ENCODE results near the gene CANT1. TPM values are rescaled to one million over a fixed set of nuclear protein-coding genes. Genes with fewer than 3 reads are reported as not detected.

The CANT1 gene
- total RNA-seq, 2 donors from 2014 or later: 20.9 to 40.1 TPM

DNA sequence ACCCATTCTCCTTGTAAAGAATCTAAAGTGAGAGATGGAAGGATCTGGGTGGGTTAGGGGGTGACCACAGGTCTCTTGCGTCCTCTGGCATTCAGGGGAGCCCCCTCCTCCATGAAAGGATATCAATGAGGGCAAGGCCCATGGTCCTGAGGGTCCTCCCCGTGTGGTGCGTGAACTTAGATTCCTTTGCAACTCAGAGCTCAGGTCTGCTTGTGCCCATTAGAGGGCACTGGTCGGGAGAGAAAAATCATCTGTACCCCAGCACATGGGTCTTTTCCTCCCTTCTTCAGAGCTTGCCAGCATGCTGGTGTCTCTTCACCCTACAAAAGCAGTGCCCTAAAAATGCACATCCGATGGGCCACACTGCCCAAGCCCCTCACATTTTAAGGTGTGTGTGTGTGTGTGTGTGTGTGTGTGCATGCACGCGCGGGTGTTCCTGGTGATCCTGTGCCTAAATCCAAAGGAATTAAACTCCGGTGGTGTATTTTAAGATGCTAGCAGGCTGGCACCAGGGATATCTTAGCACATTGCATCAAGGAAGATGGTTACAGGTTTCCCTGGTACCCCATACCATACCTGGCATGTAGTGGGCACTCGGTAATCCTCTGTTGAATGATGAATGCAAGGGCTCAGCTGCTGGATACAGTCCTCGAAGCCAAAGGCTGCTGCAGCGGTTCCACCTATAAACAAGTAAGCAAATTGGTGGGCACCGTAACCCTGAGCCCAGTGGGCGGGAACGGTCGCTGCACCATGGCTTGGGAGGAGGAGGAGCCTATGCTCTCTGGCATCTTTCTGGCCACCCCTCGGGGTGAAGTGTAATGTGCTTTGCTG is 19.1 kb upstream of the CANT1 start:
- Histone ChIP-seq H3K36me3 (no peaks in the 10 kb centered on the region), H3K27me3 (no peaks in the 10 kb centered on the region), H3K4me1 (peaks cover 0 to 72% of the 10 kb centered on the region in 2 donors), H3K4me3 (no peak overlapping the region), H3K9me3 (no peaks in the 10 kb centered on the region), H3K27ac (peak overlapping the region; percentile 93)
- peak; percentile 56 for DNase-seq (ENCODE audit: low spot score)
- TF ChIP-seq, protein P1, sequence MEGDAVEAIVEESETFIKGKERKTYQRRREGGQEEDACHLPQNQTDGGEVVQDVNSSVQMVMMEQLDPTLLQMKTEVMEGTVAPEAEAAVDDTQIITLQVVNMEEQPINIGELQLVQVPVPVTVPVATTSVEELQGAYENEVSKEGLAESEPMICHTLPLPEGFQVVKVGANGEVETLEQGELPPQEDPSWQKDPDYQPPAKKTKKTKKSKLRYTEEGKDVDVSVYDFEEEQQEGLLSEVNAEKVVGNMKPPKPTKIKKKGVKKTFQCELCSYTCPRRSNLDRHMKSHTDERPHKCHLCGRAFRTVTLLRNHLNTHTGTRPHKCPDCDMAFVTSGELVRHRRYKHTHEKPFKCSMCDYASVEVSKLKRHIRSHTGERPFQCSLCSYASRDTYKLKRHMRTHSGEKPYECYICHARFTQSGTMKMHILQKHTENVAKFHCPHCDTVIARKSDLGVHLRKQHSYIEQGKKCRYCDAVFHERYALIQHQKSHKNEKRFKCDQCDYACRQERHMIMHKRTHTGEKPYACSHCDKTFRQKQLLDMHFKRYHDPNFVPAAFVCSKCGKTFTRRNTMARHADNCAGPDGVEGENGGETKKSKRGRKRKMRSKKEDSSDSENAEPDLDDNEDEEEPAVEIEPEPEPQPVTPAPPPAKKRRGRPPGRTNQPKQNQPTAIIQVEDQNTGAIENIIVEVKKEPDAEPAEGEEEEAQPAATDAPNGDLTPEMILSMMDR (IDR thresholded peaks at IDR 0.05): peak in 1 of 2 donors; percentile 23

DNA sequence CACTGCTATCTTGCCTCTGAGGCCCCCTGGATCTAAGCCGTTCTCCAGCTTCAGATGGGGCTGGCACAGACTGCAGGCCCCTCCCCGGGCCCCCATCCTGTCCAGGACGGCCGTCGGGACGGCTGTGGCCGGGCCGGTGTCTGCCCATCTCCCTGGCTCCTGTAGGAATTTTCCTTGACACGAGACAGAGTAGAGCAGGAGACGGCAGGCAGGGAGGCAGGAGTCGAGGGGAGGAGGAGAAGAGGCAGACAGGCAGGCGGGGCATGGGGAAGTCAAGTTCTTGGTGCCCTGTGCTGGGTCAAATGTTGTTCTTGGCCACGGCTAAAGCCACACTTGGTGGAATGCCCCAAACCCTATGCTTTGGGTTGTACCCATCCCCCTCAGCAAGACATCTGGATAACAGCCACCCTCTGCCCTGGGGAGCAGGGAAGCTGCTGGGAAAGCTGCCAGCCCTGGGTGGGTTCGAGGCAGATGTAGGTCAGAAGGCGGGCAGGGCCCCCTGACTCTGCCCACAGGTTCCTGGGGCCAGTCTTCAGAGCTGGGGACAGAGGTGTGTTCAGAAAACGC is 18.4 kb upstream of the CANT1 start:
- Histone ChIP-seq H3K4me3 (peak overlapping the region in 1 of 2 donors; percentile 68), H3K36me3 (no peaks in the 10 kb centered on the region), H3K4me1 (peaks cover 0 to 72% of the 10 kb centered on the region in 2 donors), H3K27me3 (no peaks in the 10 kb centered on the region), H3K9me3 (no peaks in the 10 kb centered on the region), H3K27ac (peak overlapping the region; percentile 93)
- TF ChIP-seq, protein P1 (IDR thresholded peaks at IDR 0.05): no peak
- DNase-seq (ENCODE audit: low spot score): no peak

DNA sequence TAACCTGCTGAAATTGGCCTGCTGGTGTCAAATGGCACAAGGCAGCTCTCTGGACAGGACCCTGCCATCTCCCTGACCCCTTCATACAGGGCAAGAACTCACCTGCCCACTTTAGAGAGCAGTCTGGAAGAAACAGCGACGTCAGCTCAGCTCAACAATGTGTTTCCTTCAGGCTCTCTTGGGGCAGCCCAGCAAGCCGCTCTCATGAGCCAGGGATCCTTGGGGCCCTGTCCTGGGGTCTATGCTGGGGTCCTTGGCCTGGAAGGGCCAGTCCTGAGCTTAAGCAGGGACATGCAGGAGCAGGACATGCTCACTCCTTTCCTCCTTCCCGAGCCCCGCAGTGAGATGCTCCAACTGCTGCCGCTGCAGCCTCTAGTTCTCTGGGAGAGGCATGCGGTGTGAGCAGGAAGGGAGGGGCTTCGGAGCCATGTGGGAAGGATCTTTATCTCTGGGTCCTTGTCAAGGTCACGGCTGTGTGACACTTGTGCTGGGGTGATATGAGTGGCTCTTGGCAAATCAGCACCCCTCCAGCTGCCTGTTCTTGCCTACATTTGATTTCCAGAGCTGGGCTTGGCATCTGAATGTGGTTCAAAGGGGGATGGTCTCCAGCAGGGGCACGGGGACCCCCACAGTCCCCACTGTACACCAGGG is 17.8 kb upstream of the CANT1 start:
- no peaks in the 10 kb centered on the region for H3K27me3 ChIP-seq
- DNase-seq (ENCODE audit: low spot score): no peak
- TF ChIP-seq, protein P1 (IDR thresholded peaks at IDR 0.05): no peak

DNA sequence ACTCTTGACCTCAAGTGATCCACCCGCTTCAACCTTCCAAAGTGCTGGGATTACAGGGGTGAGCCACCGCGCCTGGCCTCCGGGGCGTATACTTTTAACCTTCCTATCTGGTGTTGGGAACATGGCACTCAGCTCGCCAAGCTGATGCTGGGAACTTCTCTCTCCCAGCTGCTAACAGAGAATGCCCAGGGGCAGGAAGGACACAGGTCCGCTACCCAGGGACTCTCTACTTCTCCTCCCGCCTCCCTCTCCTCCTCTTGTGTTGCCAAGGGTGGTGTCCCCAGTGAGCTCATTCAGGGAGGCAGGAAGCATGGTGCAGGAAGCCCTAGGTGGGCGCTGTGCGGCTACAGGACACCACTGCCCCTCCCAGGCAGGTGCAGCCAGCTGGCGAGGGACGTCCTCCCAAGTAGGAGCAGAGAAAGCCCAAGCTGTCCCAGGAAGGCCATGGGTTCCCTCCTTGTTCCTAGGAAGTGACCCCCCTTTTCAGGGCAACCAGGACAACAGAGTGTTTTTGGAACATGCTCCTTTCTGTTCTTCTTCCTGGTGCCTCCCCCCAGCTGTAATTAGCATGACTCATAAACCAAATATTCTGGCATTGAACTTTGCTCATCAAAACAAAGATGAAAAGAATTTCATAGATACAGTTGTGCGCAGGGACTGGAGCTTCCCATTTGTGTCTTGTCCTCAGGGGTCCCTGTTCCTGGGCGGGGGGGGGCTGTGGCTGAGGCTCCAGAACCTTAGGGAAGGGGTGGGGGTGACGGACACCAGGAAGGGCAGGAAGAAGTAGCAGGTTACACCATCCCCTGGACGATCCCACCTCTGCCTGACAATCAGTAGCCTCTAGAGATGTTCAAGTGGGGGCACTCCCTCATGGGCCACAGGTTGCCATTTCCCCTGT is 17.1 kb upstream of the CANT1 start:
- no peaks in the 10 kb centered on the region for H3K27me3 ChIP-seq
- TF ChIP-seq, protein P1 (IDR thresholded peaks at IDR 0.05): no peak
- H3K4me1 ChIP-seq: peaks cover 0 to 74% of the 10 kb centered on the region in 2 donors
- peak overlapping the region; percentile 93 for H3K27ac ChIP-seq
- no peak for DNase-seq (ENCODE audit: low spot score)
- H3K9me3 ChIP-seq: no peaks in the 10 kb centered on the region
- H3K4me3 ChIP-seq: peak overlapping the region; percentile 64 to 68
- H3K36me3 ChIP-seq: no peaks in the 10 kb centered on the region

More for the DNA sequence above, 17.8 kb upstream of the CANT1 start:
- Histone ChIP-seq H3K4me3 (peak overlapping the region; percentile 7 to 68), H3K36me3 (no peaks in the 10 kb centered on the region), H3K27ac (peak overlapping the region; percentile 93), H3K4me1 (peaks cover 0 to 74% of the 10 kb centered on the region in 2 donors), H3K9me3 (no peaks in the 10 kb centered on the region)

Data from right atrium auricular region (tissue), 2 donors.